HL-60/S4 (cell line): ENCODE data around the gene SAMD8.
"Not testable (repeated sequence)": the region's sequence is repeated elsewhere in the genome, so short reads cannot be mapped to it uniquely, and the experiment has no call there.

Experiments
- in situ Hi-C: fragments of 300-500 bp; cut with MboI; formaldehyde crosslinking; loops from 2 replicates; pipeline ENCODE4 v1.14.3; 2022; ENCODE audit warnings: low sequenced_read_pairs

SAMD8 gene

DNA sequence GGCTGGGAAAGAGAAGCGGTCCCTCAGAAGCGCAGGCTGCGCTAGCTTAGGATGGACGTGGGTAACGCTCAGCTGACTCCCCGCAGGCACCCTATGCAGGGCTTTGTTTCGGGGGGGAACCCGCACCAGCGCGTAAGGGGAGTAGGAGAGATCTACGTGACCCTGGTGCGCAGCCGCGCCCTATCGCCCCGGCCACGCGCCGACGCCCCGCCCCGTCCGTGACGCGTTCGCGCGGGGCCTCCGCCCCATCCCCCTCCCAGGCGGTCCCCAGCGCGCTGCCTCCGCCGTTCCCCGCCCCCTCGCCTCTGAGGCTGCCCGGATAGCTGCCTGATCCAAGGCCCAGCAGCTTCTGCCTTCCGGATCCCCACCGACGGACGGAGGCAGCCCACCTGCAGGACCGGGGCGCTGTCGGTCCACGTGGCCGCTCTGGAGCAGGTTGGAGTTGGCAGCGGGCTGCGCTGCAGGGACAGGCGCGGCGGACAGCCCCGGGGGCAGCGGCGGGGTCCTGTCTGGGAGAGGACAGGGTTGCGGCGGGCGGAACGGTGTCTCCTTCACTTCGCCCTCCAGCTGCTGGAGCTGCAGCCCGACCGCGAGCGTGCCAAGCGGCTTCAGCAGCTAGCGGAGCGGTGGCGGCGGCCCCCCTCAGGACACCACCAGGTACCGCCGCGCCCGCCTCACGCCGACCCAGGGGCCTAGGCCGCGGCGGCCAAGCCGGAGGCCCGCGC lies 99.0 kb downstream of the SAMD8 start, which contains the start of gene VDAC2:
VDAC2 (plus strand) TSS at position 515 of the 725 bp plus-strand sequence. CDS start 363 bp downstream, outside the sequence.
- in situ Hi-C loops, result no loop called here

DNA sequence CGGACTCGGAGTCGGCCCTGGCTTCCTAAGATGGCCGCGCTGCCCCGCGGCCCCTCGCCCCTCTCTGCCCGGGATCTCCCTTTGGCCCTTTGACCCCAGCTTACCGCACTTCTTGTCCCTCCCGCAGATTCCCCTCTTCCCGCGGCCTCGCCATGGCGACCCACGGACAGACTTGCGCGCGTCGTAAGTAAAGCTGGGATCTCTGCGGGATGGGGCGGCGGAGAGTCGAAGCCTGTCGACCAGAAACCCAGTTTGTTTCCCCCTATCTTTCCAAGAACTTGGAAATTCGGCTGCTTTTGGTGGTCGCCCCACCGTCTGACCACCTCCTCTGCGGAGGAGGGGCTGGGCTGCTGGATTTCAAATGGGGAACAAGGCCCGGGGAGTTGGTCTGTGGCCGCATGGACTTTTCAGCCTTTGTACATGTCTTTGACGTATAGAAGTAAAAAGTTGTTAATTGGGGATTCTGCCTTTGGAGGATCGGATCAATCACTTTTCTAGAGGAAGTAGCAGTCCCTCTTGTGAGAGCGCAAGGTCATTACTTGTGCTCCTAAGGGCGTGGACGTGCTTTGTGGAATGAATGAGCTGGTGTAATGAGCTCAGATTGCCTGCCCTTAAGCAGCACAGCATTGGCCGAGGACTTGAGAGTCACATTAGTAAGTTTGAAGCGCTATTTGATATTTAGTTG lies 99.7 kb downstream of the SAMD8 start:
- in situ Hi-C loops, result no loop called here

DNA sequence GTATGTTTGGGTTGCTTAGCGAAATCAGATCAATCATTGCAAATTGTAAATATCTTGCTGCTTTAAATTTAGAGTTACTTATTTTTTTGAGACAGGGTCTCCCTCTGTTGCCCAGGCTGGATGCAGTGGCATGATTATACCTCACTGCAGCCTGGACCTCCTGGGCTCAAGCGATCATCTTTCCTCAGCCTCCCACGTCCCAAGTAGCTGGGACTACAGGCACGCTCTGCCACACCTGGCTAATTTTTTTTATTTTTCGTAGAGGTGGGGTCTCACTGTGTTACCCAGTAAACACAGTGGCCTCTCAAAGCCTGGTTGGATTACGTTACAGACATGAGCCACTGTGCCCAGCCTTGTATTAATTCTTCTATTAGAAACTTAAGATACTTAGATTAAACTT lies 100.9 kb downstream of the SAMD8 start:
- in situ Hi-C loops, result no loop called here

DNA sequence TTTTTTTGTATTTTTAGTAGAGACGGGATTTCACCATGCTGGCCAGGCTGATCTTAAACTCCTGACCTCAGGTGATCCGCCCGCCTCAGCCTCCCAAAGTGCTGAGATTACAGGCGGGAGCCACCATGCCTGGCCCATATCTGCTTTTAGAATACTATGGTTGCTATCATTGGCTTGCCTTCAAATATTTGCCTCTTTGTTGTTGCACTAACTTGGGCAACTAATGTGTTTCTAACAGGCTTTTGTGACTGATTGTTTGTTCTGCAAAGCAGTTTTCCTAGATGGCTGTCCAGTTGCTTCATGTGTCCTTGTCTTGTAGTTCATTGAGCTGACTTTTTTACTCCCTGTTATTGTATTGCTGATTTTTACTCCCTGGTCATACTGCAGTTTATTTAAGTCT lies 108.8 kb downstream of the SAMD8 start:
- in situ Hi-C loops, result no loop called here

DNA sequence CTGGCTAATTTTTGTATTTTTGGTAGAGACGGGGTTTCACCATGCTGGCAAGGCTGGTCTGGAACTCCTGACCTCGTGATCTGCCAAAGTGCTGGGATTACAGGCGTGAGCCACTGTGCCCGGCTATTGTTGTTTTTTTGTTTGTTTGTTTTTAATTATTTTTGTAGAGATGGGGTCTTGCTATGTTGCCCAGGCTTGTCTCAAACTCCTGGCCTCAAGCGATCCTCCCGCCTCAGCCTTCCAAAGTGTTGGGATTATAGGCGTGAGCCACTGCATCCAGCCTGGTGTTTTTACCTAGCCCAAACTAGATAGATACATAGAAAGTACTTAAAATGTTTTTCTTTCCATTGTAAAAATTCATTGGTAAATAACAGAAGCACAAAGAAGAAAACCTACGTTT lies 110.0 kb downstream of the SAMD8 start:
- in situ Hi-C loops, result not testable (repeated sequence)

DNA sequence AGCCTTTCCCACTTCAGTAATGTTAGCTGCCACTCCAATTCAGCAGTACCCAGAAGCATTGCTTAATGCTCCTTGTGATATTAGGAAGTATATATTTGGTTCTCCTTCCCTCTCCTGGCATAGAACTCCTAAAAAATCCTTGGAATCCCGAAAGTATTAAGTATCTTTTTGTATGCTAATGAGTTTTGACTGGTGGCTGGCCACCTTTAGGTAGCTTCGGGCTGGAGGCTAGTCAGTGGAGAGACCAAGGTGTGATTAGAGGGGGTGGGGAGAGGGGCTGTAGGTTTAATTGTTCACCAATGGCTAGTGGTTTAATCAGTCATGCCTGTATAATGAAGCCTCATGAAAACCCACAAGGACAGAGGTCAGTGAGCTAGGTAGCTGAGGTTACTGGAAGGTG lies 112.1 kb downstream of the SAMD8 start:
- in situ Hi-C loops, result no loop called here

DNA sequence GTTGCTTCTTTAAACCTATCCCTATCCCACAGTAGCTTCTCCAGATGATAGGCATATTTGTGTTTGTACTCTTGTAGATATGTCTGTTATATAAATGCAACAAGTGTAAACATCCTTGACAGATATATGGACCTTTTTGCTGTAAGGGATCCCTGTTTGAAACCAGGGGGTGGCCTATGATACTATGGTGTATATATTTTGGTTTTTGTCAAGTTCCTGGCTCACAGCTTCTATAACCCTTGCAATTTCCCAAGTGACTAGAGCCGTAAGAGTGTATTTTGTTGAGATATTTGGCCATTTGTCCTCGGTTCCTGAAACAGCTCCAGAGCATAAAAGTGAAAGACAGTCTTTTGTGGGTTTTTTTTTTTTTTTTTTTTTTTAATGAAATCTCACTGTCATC lies 114.6 kb downstream of the SAMD8 start:
- in situ Hi-C loops, result loop anchor here (25.0 kb wide), 1 partner anchor 964 kb away; no protein-coding TSS in a partner anchor

DNA sequence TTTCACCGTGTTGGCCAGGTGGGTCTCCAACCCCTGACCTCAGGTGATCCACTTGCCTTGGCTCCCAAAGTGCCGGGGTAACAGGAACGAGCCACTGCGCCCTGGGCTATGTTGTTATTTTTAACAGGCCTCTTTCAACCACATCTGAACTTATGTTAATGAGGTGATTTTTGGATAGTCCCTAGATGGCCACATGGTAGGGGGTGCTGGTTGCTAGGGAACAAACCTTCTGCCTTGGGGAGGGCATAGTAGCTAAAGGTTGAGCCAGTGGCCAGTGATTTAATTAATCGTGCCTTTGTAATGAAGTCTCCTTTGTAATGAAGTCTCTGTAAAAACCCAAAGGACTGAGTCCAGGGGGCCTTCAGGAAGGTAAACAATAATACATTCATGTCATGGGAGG lies 115.2 kb downstream of the SAMD8 start:
- in situ Hi-C loops, result loop anchor here (25.0 kb wide), 1 partner anchor 964 kb away; no protein-coding TSS in a partner anchor

DNA sequence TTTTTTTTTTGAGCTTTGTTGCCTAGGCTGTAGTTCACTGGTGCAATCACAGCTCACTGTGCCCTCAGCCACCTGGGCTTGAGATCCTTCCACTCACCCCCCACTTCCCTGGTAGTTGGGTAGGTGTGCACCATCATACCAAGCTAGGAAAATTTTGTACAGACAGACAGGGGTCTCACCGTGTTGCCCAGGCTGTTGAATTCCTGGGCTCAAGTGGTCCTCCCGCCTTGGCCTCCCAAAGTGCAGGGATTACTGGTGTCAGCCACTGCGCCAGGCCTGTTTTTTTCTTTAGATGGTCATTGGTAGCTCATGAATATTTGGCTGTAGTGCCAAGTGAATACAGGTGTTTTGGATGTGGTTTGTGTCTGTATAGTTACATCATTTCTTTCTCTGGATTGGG lies 116.8 kb downstream of the SAMD8 start:
- in situ Hi-C loops, result loop anchor here (25.0 kb wide), 1 partner anchor 966 kb away; no protein-coding TSS in a partner anchor

DNA sequence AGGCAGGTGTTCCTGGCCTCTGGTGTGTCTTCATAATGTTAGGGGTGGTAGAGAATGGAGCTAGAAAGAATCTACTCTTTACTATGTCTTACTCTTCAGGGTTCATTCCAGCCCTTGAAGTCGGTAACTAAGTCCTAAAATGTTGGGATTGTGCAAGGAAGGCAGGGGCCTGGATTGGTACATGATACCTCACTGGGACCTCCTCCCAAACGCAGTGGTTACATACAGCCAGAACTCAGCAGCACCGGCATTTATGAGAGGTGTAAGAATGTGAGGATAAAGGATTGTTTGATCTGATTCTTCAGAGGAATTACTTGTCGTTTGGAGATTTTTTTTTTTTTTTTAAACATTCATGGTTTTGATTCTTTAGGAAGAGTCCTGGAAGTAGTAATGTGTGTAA lies 117.4 kb downstream of the SAMD8 start:
- in situ Hi-C loops, result loop anchor here (25.0 kb wide), 1 partner anchor 967 kb away; no protein-coding TSS in a partner anchor

DNA sequence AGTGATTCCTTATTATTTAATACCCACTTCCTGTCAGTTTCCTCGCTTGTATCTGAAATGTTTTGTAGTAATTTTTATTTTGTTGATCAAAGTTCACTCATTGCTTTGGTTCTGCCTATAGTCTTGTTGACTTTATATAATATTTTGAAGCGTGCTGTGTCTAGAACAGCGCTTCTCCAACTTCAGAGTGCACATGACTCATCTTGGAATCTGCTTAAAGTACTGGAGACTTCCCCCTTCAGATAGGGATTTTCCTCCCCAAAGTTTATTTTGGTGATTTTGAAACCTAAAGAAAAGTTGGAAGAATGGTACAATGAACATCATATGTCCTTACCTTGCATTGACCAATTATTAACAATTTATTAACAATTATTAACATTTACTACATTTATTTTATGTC lies 118.5 kb downstream of the SAMD8 start:
- in situ Hi-C loops, result loop anchor here (25.0 kb wide), 1 partner anchor 968 kb away; no protein-coding TSS in a partner anchor

DNA sequence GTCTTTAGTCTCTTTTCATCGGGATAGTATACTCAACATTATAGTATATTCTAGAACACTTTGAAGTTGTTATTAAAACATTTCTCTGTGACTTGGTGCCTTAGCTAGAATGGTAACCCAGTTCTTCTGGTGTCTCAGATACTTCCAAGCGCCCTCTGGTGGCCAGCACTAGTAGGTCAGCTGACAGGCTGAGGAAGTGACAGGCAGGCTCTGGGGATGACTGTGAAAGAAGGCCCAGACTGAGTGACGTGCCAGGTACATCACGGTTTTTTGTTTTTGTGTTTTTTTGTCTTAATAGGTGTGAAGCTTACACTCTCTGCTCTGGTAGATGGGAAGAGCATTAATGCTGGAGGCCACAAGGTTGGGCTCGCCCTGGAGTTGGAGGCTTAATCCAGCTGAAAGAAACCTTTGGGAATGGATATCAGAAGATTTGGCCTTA lies 119.2 kb downstream of the SAMD8 start:
- in situ Hi-C loops, result loop anchor here (25.0 kb wide), 1 partner anchor 968 kb away; no protein-coding TSS in a partner anchor
